Measurements from ENCODE around the gene DUSP2.

- TF ChIP-seq CCAR2 (IDR thresholded peaks at IDR 0.05; ENCODE audit: low read depth, low read length), result no peak
- no peak for TF ChIP-seq CTCF (IDR thresholded peaks at IDR 0.05 in 2 of 3, conservative IDR thresholded peaks at IDR 0.05 in 1 of 3; ENCODE audit: insufficient read depth in 2 of 3, low read depth in 1 of 3, low read length in 3 of 3)
- no peak for TF ChIP-seq ZBTB26 (CRISPR knock-in tag; IDR thresholded peaks at IDR 0.05)
- no peak for TF ChIP-seq SMARCA4 (IDR thresholded peaks at IDR 0.05)
- no peak for TF ChIP-seq ADNP (tag; IDR thresholded peaks at IDR 0.05)
- TF ChIP-seq U2AF2 (optimal IDR thresholded peaks at IDR 0.05; ENCODE audit: low read depth, low read length), result no peak
- no peak for TF ChIP-seq POLR2AphosphoS5 (IDR thresholded peaks at IDR 0.05; ENCODE audit: control insufficient read depth, insufficient read depth, low read depth, low read length)
These were observed 16.8 kb downstream of the DUSP2 start for GRCh38 chr2:96128456-96128855.

All from K562 (cell line).